Mesothelial cell of epicardium (in vitro differentiated cells): ENCODE results near the gene LAMC3. TPM values are rescaled to one million over a fixed set of nuclear protein-coding genes. Genes with fewer than 3 reads are reported as not detected.

Experiments used
- DNase-seq, 2 experiments: peaks; one replicate each; pipeline ENCODE4 v3.0.0; 2021; ENCODE audit warnings: low spot score in 2 of 2; ENCODE audit not compliant: unreplicated experiment in 2 of 2
- H3K27ac Mint-ChIP-seq: 2 replicates; pipeline ENCODE4 v1.8.0; 2021; ENCODE audit warnings: mixed read lengths
- H3K27me3 Mint-ChIP-seq: 2 replicates; pipeline ENCODE4 v1.8.0; 2021; ENCODE audit warnings: low read depth, mixed read lengths
- H3K36me3 Mint-ChIP-seq: 2 replicates; pipeline ENCODE4 v1.8.0; 2021; ENCODE audit warnings: mixed read lengths
- H3K4me1 Mint-ChIP-seq: 2 replicates; pipeline ENCODE4 v1.8.0; 2021; ENCODE audit warnings: mixed read lengths
- H3K4me3 Mint-ChIP-seq: 2 replicates; pipeline ENCODE4 v1.8.0; 2021; ENCODE audit warnings: mild to moderate bottlenecking, moderate library complexity, mixed read lengths
- H3K9me3 Mint-ChIP-seq: 2 replicates; pipeline ENCODE4 v1.8.0; 2021; ENCODE audit warnings: mixed read lengths
- total RNA-seq: library from RNA; stranded (reverse); gene quantifications from 3 replicates; pipeline ENCODE4 v1.2.1, GENCODE V29; 2021
- TF ChIP-seq, protein P1 (sequence below): fragments of 200-600 bp; sonication (generic); IDR thresholded peaks from one replicate; pipeline ENCODE4 v1.5.0; 2021; ENCODE audit warnings: antibody characterized with exemption; ENCODE audit not compliant: unreplicated experiment

Gene LAMC3
- total RNA-seq, 1 donor from 2014 or later: 18.3 TPM

DNA sequence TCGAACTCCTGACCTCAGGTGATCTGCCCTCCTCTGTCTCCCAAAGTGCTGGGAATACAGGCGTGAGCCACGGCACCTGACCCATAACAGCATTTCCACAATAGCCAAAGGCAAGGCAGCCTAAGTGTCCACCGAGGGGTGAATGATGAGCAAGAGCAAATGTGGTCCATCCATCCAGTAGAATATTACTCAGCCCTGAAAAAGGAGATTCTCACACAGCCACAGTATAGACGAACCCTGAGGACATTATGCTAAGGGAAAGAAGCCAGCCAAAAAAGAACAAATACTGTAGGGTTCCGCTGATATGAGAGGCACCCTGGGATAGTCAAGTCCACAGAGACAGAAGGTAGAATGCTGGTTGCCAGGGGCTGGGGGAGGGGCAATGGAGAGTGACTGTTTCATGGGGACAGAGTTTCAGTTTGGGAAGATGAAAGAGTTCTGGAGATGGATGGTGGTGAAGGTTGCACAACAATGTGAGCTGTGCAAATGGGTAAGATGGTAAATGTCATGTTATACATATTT is 7.0 kb downstream of the LAMC3 start:
- Mint-ChIP-seq H3K9me3 (no peaks in the 10 kb centered on the region), H3K36me3 (no peaks in the 10 kb centered on the region), H3K4me1 (peaks cover 9% of the 10 kb centered on the region), H3K27ac (no peak overlapping the region), H3K27me3 (peaks cover 45% of the 10 kb centered on the region), H3K4me3 (no peak overlapping the region)
- DNase-seq: no peak
- TF ChIP-seq, protein P1, sequence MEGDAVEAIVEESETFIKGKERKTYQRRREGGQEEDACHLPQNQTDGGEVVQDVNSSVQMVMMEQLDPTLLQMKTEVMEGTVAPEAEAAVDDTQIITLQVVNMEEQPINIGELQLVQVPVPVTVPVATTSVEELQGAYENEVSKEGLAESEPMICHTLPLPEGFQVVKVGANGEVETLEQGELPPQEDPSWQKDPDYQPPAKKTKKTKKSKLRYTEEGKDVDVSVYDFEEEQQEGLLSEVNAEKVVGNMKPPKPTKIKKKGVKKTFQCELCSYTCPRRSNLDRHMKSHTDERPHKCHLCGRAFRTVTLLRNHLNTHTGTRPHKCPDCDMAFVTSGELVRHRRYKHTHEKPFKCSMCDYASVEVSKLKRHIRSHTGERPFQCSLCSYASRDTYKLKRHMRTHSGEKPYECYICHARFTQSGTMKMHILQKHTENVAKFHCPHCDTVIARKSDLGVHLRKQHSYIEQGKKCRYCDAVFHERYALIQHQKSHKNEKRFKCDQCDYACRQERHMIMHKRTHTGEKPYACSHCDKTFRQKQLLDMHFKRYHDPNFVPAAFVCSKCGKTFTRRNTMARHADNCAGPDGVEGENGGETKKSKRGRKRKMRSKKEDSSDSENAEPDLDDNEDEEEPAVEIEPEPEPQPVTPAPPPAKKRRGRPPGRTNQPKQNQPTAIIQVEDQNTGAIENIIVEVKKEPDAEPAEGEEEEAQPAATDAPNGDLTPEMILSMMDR: no peak

GRCh38 chr9:131017067-131017466 is 8.1 kb downstream of the LAMC3 start:
- H3K36me3 Mint-ChIP-seq: no peaks in the 10 kb centered on the region
- H3K4me1 Mint-ChIP-seq: peaks cover 6% of the 10 kb centered on the region
- no peaks in the 10 kb centered on the region for H3K9me3 Mint-ChIP-seq
- peaks cover 38% of the 10 kb centered on the region for H3K27me3 Mint-ChIP-seq
- H3K4me3 Mint-ChIP-seq: no peak overlapping the region
- DNase-seq: no peak
- no peak overlapping the region for H3K27ac Mint-ChIP-seq
- TF ChIP-seq, protein P1: no peak

GRCh38 chr9:131018621-131019020 is 9.6 kb downstream of the LAMC3 start:
- no peak overlapping the region for H3K4me3 Mint-ChIP-seq
- H3K36me3 Mint-ChIP-seq: no peaks in the 10 kb centered on the region
- peaks cover 4% of the 10 kb centered on the region for H3K4me1 Mint-ChIP-seq
- peaks cover 40% of the 10 kb centered on the region for H3K27me3 Mint-ChIP-seq
- no peaks in the 10 kb centered on the region for H3K9me3 Mint-ChIP-seq
- H3K27ac Mint-ChIP-seq: no peak overlapping the region
- TF ChIP-seq, protein P1: no peak
- DNase-seq: no peak

DNA sequence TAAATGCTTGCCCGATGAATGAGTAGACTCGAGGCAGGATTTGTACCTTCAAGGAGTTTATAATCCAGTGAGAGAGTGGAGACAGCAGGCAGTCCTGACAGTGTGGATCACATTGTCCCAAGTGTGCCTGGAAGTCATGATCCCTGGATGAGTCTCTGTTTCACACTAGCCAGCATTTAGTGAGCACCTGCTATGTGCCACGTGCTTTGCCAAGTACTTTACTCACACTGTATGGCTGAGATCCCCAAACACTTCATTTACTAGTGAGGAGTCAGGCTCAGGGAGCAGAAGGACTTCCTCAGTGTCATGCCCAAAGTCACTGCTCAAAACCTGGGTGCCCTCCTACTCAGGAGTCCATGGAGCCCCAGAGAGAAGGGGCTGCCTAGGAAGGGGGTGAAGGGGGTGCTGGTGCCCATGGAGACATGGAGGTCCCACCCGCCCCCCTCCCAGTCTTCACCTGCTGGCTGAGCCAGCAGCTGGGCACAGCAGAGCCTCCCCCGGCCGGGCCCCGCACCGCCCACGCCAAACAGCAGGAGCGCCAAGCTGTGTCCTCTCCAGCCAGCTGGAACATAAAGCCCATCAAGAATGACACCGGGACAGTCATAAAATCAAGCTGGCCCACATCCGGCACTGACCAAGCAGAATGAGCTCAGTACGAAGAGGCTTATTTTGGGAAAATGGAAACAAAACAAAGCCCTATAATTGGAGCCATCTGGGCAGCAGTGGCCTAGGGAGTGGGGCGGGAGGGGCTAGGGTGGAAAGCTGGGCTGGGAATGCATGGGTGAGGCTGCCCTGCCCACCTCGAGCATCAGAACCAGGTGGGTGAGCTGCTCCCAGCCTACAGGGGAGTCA is 10.6 kb downstream of the LAMC3 start:
- no peaks in the 10 kb centered on the region for H3K36me3 Mint-ChIP-seq

DNA sequence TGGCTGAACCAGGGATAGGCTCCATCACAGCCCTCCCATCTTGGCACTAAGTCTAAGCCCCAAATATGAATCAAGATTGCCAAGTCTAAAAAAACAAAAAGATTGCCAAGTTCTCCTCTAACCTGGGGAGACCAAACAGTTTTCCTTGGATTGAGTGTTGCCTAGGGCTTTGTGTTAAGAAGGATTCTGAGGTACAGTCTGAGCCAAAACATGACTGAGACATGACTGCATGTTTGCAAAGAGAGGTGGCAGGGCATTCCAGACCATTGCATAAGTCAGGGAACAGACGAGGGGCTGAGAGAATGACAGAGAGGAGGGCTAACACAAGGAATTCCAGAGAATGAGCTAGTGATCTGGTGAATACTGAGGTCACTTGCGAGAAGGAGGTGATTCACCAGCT is 11.4 kb downstream of the LAMC3 start:
- Mint-ChIP-seq H3K9me3 (no peaks in the 10 kb centered on the region), H3K36me3 (no peaks in the 10 kb centered on the region), H3K27me3 (peaks cover 47% of the 10 kb centered on the region), H3K27ac (no peak overlapping the region), H3K4me1 (peaks cover 4% of the 10 kb centered on the region), H3K4me3 (no peak overlapping the region)
- TF ChIP-seq, protein P1: no peak
- no peak for DNase-seq

More for the DNA sequence above, 10.6 kb downstream of the LAMC3 start:
- Mint-ChIP-seq H3K4me1 (peaks cover 4% of the 10 kb centered on the region), H3K27me3 (peaks cover 43% of the 10 kb centered on the region), H3K27ac (peak overlapping the region; percentile 34), H3K4me3 (no peak overlapping the region), H3K9me3 (no peaks in the 10 kb centered on the region)
- DNase-seq: no peak
- TF ChIP-seq, protein P1: no peak
